Stimulated activated CD4-positive, alpha-beta T cell treated with anti-CD3 and anti-CD28 coated beads, Interleukin-2, amount 100 ng/mL, for 24 hours (primary cell): ENCODE results near the gene PPM1D.
A peak's percentile ranks its signal among the peaks of the same experiment; 100 is the strongest.
"Not testable (repeated sequence)": the region's sequence is repeated elsewhere in the genome, so short reads cannot be mapped to it uniquely, and the experiment has no call there.

Experiments
- DNase-seq, 2 donors: peaks; one replicate each; pipeline ENCODE4 v3.0.0-alpha.2; 2020

The PPM1D gene

DNA sequence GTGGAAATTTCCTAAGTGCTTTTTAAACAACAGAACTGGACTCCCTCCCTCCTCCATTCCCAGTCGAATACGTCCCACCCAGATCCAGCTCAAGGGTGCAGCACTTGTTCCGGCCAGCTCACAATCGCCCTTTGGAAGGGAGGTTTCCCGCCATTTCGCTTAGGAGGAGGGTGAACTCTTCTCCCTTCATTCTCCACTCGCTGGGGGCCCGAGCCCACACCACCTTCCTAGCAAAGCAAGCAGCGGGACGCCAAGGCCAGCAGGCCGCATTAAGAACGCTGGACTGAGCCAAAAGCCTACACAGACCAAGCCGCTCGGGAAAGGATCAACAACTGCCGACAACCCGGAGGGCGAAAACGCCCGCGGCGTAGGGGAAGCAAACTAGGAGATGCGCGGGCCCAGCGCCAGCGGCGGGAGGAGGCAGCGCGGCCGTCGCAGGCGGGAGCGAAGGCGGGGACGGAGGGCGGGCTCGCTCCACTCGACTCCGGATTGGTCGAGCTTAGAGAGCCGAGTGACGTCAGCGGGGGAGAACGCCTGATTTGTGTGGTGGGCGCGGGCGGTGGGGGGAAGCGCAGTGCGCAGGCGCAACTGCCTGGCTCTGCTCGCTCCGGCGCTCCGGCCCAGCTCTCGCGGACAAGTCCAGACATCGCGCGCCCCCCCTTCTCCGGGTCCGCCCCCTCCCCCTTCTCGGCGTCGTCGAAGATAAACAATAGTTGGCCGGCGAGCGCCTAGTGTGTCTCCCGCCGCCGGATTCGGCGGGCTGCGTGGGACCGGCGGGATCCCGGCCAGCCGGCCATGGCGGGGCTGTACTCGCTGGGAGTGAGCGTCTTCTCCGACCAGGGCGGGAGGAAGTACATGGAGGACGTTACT lies at the start of gene PPM1D:
Gene PPM1D, plus strand, starts transcription at position 574 of the 870 bp plus-strand sequence. Its CDS starts 222 bp downstream, at position 796.
- DNase-seq: peak; percentile 98 to 99

DNA sequence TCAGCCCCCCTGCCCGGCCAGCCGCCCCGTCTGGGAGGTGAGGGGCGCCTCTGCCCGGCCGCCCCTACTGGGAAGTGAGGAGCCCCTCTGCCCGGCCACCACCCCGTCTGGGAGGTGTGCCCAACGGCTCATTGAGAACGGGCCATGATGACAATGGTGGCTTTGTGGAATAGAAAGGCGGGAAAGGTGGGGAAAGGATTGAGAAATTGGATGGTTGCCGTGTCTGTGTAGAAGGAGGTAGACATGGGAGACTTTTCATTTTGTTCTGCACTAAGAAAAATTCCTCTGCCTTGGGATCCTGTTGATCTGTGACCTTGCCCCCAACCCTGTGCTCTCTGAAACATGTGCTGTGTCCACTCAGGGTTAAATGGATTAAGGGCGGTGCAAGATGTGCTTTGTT lies 47.7 kb upstream of the PPM1D start:
- not testable (repeated sequence) for DNase-seq

DNA sequence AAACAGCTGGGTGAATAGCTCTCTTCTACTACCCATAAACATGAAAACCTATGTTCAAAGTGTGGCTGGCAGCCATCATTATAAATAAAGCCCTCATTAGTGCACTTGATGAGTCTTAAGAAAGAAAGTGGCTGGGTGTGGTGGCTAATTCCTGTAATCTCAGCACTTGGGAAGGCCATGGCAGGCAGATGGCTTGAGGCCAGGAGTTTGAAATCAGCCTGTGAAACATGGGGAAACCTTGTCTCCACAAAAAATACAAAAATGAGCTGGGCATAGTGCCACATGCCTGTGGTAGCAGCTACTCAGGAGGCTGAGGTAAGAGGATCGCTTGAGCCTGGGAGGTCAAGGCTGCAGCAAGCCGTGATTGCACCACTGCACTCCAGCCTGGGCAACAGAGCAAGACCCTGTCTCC lies 45.6 kb upstream of the PPM1D start:
- no peak for DNase-seq

DNA sequence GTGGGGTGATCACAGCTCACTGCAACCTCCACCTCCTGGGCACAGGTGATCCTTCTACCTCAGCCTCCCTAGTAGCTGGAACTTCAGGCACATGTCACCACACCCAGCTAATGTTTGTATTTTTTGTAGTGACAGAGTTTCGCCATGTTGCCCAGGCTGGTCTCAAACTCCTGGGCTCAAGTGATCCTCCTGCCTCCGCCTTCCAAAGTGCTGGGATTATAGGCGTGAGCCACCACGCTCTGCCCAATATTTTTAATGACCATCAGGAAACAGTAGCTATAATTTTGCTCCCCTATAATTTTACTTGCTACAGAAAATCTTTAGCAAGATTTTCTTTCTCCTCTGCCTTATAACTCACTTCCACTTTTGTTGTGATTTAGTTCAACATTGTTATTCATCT lies 44.2 kb upstream of the PPM1D start:
- no peak for DNase-seq

DNA sequence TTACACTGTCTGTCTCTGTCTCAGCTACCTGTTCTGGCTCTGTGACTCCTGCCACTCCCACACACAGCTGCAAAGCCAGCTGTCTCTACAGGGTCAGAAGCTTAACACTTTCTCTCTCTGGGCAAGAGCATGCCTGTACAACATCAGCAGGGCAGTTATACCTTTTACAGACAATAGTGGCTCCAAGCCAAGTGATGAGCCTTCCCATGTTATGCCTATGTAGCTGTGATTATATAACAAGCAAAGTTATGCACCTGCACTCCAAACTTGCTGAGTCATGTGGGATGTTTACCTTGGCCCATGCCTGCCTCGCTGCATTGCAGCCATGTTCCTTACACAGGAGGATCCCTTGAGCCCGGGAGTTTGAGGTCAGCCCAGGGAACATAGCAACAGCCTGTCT lies 42.2 kb upstream of the PPM1D start:
- DNase-seq: no peak

DNA sequence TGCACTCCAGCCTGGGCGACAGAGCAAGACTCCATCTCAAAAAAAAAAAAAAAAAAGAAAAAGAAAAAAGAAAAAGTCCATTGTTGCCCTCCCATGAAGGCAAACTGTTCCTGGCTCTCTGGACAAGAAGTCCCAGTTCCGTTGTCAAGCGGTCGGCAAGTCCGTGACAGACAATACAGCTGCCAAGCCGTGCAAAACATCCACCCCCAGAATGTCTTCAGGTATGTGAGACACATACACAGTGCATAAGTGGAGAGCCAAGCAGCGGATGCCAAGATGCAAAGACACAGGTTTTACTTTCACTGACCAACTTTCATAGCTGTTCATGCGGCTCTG lies 40.4 kb upstream of the PPM1D start:
- DNase-seq: no peak

DNA sequence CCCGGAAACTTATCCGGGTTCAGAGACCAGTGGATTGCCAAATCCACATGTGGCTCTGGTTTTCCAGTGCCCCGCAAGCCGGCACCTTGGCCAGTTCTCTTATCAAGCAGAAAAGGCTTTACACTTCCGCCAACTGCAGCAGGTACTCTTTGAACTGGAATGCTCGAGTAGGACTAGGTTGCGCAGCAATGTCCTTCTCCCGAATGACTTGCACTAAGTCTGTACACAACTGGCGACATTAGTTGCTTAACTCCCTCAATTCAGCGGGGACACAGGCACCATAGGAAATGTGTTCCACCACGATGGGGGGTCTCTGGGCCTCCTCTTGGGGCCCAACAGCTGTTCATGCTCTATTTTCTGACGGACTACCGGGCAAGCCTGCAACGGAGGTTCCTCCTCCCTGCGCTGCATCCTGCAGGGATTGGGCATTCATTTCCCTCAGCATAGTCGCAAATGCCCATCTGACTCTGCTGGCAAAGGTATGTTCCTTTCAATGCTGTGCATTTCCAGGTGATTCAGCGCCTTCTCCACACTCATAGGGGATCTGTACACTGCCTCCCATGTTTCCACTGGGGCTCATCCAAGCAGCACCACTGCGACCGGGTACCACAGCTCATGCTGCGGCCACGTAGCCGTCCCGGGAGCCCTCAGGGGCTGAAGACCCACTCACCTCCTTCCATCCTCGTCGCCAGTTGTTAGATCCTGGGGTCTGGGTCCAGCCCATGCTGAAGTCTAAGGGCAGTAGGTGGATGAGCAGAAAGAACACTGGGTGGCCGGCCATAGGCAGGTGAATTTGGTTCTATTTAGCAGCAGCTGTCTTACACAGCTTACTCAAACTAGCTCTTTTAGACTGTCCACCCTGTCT lies 39.8 kb upstream of the PPM1D start:
- DNase-seq: no peak

DNA sequence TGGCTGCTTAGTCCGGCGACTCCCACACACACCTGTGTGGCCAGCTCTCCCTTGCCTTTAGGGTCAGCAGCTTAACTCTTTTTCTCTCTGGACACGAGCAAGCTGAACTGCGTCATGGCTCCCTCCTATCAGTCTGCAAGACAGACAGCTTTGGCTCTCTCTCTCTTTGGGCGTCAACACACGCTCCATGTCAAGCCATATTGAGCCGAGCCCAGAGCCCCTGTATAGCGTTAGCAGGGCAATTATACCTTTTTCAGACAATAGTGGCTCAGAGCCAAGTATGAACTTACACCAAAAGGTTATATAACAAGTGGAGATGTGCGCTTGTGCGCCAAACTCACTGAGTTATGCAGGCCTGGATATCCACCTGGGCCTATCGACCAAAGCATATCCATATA lies 39.1 kb upstream of the PPM1D start:
- no peak for DNase-seq

DNA sequence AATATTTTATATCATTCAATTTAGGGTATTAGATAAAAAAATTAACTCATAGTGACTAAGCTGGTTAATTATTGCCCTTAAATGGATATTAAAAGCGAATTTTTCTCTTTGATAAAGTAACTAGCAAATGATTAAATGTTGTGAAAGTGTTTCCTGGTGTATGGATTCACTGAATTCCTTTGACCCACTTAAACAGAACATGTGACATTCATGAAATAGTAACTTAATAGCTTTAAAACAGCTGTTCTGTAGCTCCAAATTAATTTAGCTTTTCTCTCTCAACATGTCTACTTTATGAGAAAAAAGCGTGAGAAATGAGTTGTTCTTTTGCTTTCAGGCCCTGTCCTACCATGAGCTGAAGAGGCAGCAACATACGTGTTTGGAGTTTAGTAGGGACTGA lies 37.6 kb upstream of the PPM1D start:
- DNase-seq: no peak

DNA sequence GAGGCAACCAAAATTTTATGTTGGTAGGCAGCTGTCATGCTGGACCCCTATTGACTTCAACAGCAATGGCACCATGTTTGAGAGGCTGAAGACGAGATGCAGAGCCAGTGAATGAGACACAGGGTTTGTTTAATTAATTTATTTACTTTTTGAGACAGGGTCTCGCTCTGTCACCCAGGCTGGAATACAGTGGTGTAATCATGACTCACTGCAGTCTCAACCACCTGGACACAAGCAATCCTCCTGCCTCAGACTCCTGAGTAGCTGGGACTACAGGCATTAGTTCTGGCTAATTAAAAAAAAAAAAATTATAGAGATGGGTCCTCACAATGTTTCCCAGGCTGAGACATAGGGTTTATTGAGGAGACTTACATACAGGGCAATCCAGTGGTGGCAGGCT lies 36.2 kb upstream of the PPM1D start:
- DNase-seq: no peak

DNA sequence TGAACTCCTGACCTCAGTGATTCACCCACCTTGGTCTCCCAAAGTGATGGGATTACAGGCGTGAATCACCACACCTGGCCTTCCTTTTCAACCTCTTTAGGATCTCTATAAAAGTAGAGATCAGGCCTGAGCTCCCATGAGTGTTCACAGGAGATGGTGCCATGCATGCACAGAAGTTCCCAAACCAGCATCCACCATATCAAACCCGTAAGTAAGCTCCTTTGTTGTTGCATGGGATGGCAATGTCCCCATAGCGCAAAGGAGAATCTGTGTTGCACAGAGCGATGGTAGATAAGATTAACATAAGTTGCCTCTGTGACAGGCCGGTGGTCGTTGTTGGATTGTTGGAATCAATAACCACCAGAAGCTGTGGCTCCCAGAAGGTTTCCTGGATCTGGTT lies 34.8 kb upstream of the PPM1D start:
- no peak for DNase-seq

DNA sequence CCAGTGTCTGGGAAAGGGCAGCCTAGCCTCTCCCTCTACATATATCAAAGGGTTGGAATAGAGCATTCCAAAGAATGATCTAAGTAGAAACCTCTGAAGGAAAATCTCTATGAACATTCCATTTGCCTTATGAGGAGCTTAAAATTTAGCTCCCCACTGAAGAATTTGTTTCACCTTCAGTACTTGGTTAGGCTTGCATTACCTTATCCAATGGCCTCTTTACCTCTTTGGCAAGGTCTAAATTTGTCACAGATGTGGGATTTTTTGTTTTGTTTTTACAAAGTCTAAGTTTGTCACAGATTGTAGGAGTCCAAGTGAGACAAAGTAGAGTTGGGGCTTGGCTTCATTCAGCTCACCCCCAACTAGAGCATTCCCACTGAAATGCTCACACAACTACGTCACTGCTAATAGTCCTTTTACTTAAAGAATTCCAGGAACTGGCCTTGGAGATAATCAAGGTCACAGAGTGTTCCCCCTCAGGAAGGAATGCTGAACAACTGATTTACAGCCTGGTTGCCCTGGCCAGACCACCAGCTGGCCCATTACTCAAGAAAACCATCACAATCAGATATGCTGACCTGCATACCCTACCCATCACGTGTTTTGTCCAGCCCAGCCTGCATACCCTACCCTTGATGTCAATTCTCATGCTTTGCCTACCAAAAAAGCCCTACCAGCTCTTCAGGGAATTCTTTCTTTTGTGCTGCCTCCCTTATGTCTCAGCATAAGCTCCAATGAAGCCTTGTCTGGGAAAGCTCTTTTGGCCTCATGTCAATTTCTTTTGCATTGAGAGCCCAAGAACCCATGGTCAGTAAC lies 26.5 kb upstream of the PPM1D start:
- DNase-seq: no peak

DNA sequence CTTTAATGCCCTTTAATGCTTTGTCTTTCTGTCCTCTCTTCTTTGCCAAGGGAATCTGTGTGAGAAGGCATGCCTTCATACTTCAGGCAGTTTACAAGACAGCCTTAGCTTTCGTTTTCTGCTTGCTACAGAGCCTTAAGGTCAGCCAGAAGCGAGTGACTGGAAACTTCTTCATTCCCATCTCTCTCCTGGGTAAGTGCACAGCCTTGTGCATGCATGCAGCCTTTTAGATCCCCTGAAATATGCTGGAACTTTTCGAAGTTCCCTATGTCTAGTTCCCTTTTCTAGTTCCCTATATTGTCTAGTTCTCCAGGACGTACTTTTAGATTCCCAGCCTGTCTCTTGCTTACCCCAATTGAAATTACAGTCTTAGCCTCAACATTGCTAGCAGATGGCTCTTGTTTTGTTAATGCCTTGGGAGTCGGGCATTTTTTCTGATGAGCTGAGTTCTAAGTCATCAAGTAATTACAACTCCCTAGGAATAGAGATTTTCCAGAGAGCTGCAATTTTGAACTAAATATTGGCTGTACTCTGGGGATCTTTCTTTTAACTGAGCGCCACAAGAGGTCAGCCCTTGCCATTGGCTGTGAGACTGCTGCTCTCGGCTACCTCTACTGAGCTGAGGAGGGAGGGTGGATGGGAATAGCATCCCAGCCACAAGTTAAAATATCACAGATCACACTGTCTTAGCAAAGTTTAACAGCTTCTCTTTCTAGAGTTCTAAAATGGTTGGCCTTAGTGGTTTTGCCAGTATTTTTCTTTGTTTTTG lies 22.7 kb upstream of the PPM1D start:
- DNase-seq: no peak

DNA sequence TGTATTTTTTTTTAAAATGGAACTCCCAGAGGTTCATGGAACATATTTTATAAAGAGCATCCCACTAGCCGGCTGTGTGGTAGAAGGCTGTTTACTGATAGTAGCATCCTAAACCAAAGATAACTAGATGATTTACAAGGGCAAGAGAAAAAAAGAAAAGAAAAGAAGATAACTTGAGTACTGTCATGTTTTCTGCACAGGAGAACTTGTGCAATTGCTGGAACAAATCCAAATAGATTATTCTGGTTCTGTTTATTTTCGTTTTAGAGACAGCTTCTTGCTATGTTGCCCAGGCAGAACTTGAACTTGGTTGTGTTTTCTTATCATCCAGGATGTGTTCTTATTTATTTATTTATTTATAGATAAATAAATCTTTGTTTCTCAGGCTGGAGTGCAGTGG lies 20.9 kb upstream of the PPM1D start:
- no peak for DNase-seq

DNA sequence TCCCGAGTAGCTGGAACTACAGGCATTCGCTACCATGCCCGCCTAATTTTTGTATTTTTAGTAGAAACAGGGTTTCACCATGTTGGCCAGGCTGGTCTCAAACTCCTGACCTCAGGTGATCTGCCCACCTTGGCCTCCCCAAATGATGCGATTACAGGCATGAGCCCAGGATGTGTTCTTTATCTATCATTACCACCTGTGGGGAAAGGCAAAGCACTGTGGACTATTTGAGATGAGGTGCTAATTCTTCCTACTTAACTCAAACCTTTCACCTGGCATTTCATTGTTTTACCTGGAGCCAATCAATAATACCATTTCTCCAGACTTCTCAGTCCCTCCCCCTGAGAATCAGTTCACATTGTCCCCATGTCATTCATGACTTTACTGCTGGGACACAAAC lies 20.4 kb upstream of the PPM1D start:
- DNase-seq: no peak

DNA sequence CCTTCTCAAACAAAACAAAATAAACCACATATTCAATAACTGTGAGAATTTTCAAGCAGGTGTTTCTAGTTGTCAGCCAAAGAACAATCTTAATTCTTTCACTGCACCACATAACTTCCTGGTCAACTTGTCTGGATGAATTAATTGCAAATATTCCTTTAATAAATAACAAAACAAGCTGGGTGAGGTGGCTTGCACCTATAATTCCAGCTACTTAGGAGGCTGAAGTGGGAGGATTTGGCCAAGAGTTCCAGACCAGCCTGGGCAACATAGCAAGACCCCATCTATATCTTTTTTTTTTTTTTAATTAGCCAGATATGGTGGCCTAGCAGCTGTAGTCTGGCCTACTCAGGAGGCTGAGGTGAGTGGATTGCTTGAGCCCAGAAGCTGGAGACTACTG lies 17.0 kb upstream of the PPM1D start:
- no peak for DNase-seq

DNA sequence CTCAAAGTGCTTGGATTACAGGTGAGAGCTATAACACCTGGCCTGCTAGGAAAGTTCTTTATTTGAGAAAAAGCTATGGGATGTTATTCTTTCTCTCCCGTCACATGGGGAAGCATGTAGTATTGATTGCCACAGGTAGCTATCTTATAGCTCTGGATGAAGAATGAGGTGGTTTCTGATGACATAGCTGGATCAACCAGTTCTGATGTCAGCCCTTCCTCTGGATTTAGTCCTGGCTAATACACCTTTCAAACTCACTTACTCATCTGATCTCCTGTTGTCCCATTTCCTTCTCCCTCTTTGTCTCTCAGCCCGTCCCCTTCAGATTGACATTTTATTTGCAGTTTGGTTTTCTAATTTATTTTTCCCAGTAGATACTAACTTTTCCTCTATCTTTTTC lies 14.1 kb upstream of the PPM1D start:
- DNase-seq: no peak

DNA sequence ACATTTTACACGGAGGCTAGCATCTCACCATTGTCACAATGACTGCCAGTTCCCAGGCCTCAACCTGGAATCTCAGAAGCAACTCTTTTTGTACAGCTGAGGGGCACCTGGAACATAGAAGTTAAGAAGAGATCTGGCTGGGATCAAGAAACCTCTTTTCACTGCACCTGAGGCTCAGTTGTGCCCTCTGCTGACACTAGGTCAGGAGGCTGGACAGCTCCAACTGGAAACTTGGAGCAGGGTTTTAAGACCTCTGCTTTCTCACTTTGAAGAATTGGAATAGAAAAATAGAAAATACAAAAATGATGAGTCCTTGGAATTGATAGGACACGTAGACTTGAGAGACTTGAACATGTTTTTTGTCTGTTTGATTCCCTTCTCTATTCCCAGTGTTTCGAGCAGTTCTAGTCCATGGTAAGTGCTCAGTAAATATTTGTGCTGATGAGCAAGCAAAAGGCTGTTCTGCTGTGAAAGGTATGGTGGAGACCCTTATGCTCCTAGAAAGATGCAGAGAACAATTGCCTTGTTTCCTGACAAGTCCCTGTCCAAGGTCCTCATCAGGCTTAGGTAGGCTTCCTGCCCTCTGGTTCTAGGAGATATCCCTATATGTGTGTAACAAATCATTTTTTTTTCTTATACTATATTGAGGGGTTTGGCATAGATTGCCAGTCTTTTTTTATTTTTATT lies 13.6 kb upstream of the PPM1D start:
- no peak for DNase-seq

DNA sequence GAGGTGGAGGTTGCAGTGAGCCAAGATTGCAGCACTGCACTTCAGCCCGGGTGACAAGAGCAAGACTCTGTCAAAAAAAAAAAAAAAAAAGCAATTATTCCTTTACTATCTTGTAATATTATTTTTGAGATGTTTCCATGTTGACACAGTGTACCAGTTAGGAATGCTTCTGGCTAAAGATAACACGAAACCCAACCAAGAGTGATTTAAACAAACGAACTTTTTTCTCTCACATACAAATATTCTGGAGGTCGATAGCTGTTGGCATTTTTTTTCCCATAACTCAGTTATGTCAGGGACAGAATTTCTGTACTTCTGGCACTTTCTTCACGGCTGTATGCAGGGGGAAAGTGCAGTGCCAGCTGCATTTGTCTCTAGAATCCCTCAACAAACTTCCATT lies 9.9 kb upstream of the PPM1D start:
- no peak for DNase-seq

DNA sequence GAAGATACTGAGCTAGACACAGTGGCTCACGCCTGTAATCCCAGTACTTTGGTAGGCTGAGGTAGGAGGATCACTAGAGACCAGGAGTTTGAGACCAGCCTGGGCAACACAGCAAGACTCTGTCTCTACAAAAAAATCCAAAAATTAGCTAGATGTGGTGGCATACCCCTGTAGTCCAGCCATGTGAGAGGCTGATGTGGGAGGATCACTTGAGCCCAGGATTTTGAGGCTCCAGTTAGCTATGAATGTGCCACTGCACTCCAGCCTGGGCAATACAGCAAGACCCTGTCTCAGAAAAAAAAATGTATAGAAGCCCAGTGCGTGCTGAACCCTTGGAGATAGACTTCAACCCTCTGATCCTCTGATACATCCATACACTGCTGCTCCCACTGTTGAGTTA lies 7.2 kb upstream of the PPM1D start:
- DNase-seq: no peak

DNA sequence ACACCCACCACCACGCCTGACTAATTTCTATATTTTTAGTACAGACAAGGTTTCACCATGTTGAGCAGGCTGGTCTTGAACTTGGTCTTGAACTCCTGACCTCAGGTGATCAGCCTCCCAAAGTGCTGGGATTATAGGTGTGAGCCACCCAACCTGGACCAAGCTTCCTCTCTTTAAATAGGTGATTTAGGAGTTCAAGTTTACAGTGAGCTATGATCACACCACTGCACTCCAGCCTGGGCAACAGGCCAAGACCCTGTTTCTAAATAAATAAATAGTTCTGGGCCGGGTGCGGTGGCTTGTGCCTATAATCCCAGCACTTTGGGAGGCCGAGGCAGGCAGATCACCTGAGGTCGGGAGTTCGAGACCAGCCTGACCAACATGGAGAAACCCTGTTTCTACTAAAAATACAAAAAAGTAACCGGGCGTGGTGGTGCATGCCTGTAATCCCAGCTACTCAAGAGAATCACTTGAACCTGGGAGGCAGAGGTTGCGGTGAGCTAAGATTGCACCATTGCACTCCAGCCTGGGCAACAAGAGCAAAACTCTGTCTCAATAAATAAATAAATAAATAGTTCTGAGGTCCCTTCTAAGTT lies 6.5 kb upstream of the PPM1D start:
- not testable (repeated sequence) for DNase-seq

DNA sequence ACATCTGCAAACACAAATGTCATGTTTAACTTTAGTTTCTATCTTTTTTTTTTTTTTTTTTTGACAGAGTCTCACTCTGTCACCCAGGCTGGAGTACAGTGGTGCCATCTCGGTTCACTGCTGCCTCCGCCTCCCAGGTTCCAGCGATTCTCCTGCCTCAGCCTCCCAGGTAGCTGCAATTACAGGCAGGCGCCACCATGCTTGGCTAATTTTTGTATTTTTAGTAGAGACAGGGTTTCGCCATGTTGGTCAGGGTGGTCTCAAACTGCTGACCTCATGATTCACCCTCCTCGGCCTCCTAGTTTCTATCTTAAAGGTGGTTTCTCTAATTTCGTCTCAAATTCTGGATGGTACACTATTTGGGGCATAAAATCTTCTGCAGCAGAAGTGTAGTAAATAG lies 5.8 kb upstream of the PPM1D start:
- DNase-seq: not testable (repeated sequence)
